ENCODE data around the gene SPDYE11.
"Not testable (repeated sequence)": the region's sequence is repeated elsewhere in the genome, so short reads cannot be mapped to it uniquely, and the experiment has no call there.

SPDYE11 gene

GRCh38 chr7:73057811-73058210 is at the start of gene SPDYE11:
SPDYE11 (minus strand) TSS chr7:73057911; CDS start chr7:73056111, 1,800 bp downstream.
- H3K9me3 ChIP-seq (ENCODE audit: control insufficient read depth, insufficient read depth, low read length); H3K4me1 ChIP-seq (ENCODE audit: insufficient read depth, low read length); H3K9ac ChIP-seq (ENCODE audit: low read depth, low read length); H3K36me3 ChIP-seq (ENCODE audit: insufficient read depth, low read length): not testable (repeated sequence)

- H3K36me3 ChIP-seq (ENCODE audit: insufficient read depth, low read length); H3K4me1 ChIP-seq (ENCODE audit: insufficient read depth, low read length); H3K9me3 ChIP-seq (ENCODE audit: control insufficient read depth, insufficient read depth, low read length); H3K9ac ChIP-seq (ENCODE audit: low read depth, low read length): not testable (repeated sequence)
These were observed 28.2 kb upstream of the SPDYE11 start, which contains the start of gene SPDYE9 for GRCh38 chr7:73085938-73086337. SPDYE9 (minus strand) TSS chr7:73086038; CDS start chr7:73084238, 1,800 bp downstream.

- H3K9me3 ChIP-seq (ENCODE audit: control insufficient read depth, insufficient read depth, low read length); H3K4me1 ChIP-seq (ENCODE audit: insufficient read depth, low read length); H3K9ac ChIP-seq (ENCODE audit: low read depth, low read length); H3K36me3 ChIP-seq (ENCODE audit: insufficient read depth, low read length): not testable (repeated sequence)
These were observed 28.0 kb downstream of the SPDYE11 start, which contains the start of gene SPDYE8 for GRCh38 chr7:73029666-73030065. SPDYE8 (minus strand) TSS chr7:73029766; CDS start chr7:73027966, 1,800 bp downstream.

GRCh38 chr7:73006491-73006890 is 51.2 kb downstream of the SPDYE11 start:
- H3K36me3 ChIP-seq (ENCODE audit: insufficient read depth, low read length); H3K4me1 ChIP-seq (ENCODE audit: insufficient read depth, low read length); H3K9me3 ChIP-seq (ENCODE audit: control insufficient read depth, insufficient read depth, low read length): not testable (repeated sequence)
- H3K9ac ChIP-seq (ENCODE audit: low read depth, low read length), result peak overlapping the region; percentile 5; the same call in 1 of the 2 replicates

GRCh38 chr7:73005693-73006447 is 51.8 kb downstream of the SPDYE11 start:
- H3K36me3 ChIP-seq (ENCODE audit: insufficient read depth, low read length); H3K4me1 ChIP-seq (ENCODE audit: insufficient read depth, low read length); H3K9me3 ChIP-seq (ENCODE audit: control insufficient read depth, insufficient read depth, low read length): not testable (repeated sequence)
- peak overlapping the region; percentile 80 for H3K9ac ChIP-seq (ENCODE audit: low read depth, low read length)

GRCh38 chr7:73005356-73005692 is 52.4 kb downstream of the SPDYE11 start:
- peak overlapping the region; percentile 48; the same call in 1 of the 2 replicates for H3K9ac ChIP-seq (ENCODE audit: low read depth, low read length)
- H3K9me3 ChIP-seq (ENCODE audit: control insufficient read depth, insufficient read depth, low read length); H3K36me3 ChIP-seq (ENCODE audit: insufficient read depth, low read length); H3K4me1 ChIP-seq (ENCODE audit: insufficient read depth, low read length): not testable (repeated sequence)

- H3K36me3 ChIP-seq (ENCODE audit: insufficient read depth, low read length); H3K9ac ChIP-seq (ENCODE audit: low read depth, low read length); H3K9me3 ChIP-seq (ENCODE audit: control insufficient read depth, insufficient read depth, low read length); H3K4me1 ChIP-seq (ENCODE audit: insufficient read depth, low read length): not testable (repeated sequence)
These were observed 59.7 kb downstream of the SPDYE11 start for GRCh38 chr7:72997887-72998468.

Measured in ES-I3 (cell line).